GM12891 (cell line): ENCODE measurements around the gene METRNL.

Experiments used
- POLR2A ChIP-seq: IDR thresholded peaks from 2 replicates; pipeline ENCODE4 v1.6.1; 2011; ENCODE audit warnings: low read depth, low read length, control low read depth
- POLR2AphosphoS5 ChIP-seq: IDR thresholded peaks from 2 replicates; pipeline ENCODE4 v1.6.1; 2011; ENCODE audit warnings: low read depth, low read length, control low read depth
- SPI1 ChIP-seq: IDR thresholded peaks from 2 replicates; pipeline ENCODE4 v1.6.1; 2011; ENCODE audit warnings: low read depth, low read length, control low read depth

DNA sequence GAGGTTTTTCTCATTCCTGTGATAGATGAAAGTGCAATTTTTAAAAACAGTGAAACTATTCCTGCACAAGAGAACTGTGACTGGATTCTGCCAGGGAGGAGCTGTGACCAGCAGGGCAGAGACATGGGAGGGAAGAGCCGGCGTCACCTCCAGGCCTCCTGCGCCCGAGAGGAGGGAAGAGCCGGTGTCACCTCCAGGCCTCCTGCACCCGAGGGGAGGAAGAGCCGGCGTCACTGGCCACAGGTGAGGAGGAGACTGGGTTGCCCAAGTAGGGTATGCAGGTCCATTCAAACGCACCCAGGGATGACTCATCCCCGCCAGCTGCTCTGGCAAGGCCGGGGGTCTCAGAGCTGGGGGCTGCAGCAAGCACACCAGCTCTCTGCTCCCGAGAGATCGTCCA is 56.7 kb downstream of the METRNL start:
- TF ChIP-seq POLR2A, result no peak
- TF ChIP-seq SPI1, result no peak
- no peak for TF ChIP-seq POLR2AphosphoS5
